Colonic mucosa (tissue), 4 donors: ENCODE data around the gene NSD1. TPM values are rescaled to one million over a fixed set of nuclear protein-coding genes. Genes with fewer than 3 reads are reported as not detected.
A peak's percentile ranks its signal among the peaks of the same experiment; 100 is the strongest.

Experiments
- DNase-seq: peaks from one replicate; pipeline ENCODE4 v3.0.0-alpha.2; 2020
- H3K27ac ChIP-seq: fragments of 200-600 bp; one replicate; pipeline ENCODE4 v1.8.0; 2021
- H3K27me3 ChIP-seq: fragments of 200-600 bp; one replicate; pipeline ENCODE4 v1.8.0; 2021
- H3K36me3 ChIP-seq: fragments of 200-600 bp; one replicate; pipeline ENCODE4 v1.8.0; 2021
- H3K4me1 ChIP-seq: fragments of 200-600 bp; one replicate; pipeline ENCODE4 v1.8.0; 2021; ENCODE audit warnings: mild to moderate bottlenecking
- H3K4me3 ChIP-seq: fragments of 200-600 bp; one replicate; pipeline ENCODE4 v1.8.0; 2021
- H3K9ac ChIP-seq, 2 donors: one replicate each; pipeline ENCODE4 v1.7.0; 2013; ENCODE audit warnings: control low read depth in 2 of 2, low read depth in 2 of 2, low read length in 2 of 2
- H3K9me3 ChIP-seq: fragments of 200-600 bp; one replicate; pipeline ENCODE4 v1.8.0; 2021
- intact Hi-C: fragments of 100-400 bp; cut with DNase I; formaldehyde crosslinking; loops from one replicate; pipeline ENCODE4 v1.14.1; 2022
- total RNA-seq, 2 donors: library from RNA; stranded (reverse); fragmentation: NEBNext Ultra II Directional in 1 of 2; extraction: Animal tissue kit (Norgen Biotek cat#: 25700) in 1 of 2; gene quantifications; one replicate each; pipeline ENCODE4 v1.2.1, GENCODE V29; 2021
- TF ChIP-seq, protein P1 (sequence below): fragments of 200-600 bp; IDR thresholded peaks from one replicate; pipeline ENCODE4 v1.8.0; 2022; ENCODE audit warnings: antibody characterized with exemption, mild to moderate bottlenecking
- donor health status: healthy.
- donor health status: DM: no; HTN: no; CAD: no.
- donor health status: DM: no; HTN: no; CAD: no.

NSD1 gene
- total RNA-seq, 2 donors from 2014 or later = 53.0 to 77.9 TPM

- no peaks in the 10 kb centered on the region for H3K4me1 ChIP-seq
- H3K9me3 ChIP-seq = no peaks in the 10 kb centered on the region
- H3K27ac ChIP-seq = no peak overlapping the region
- no peak overlapping the region for H3K4me3 ChIP-seq
- H3K27me3 ChIP-seq = no peaks in the 10 kb centered on the region
- TF ChIP-seq, protein P1, sequence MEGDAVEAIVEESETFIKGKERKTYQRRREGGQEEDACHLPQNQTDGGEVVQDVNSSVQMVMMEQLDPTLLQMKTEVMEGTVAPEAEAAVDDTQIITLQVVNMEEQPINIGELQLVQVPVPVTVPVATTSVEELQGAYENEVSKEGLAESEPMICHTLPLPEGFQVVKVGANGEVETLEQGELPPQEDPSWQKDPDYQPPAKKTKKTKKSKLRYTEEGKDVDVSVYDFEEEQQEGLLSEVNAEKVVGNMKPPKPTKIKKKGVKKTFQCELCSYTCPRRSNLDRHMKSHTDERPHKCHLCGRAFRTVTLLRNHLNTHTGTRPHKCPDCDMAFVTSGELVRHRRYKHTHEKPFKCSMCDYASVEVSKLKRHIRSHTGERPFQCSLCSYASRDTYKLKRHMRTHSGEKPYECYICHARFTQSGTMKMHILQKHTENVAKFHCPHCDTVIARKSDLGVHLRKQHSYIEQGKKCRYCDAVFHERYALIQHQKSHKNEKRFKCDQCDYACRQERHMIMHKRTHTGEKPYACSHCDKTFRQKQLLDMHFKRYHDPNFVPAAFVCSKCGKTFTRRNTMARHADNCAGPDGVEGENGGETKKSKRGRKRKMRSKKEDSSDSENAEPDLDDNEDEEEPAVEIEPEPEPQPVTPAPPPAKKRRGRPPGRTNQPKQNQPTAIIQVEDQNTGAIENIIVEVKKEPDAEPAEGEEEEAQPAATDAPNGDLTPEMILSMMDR = no peak
- no peak overlapping the region for H3K9ac ChIP-seq
- DNase-seq = no peak
- intact Hi-C loops = no loop called here
- H3K36me3 ChIP-seq = no peaks in the 10 kb centered on the region
Measured at GRCh38 chr5:177103523-177104253, 29.9 kb upstream of the NSD1 start.

GRCh38 chr5:177105691-177106476 is 27.7 kb upstream of the NSD1 start:
- no peak for DNase-seq
- Histone ChIP-seq H3K27ac (no peak overlapping the region), H3K9ac (no peak overlapping the region), H3K27me3 (no peaks in the 10 kb centered on the region), H3K36me3 (no peaks in the 10 kb centered on the region), H3K4me1 (no peaks in the 10 kb centered on the region), H3K4me3 (no peak overlapping the region), H3K9me3 (no peaks in the 10 kb centered on the region)
- intact Hi-C loops = no loop called here
- TF ChIP-seq, protein P1 = no peak

- no peak overlapping the region for H3K27ac ChIP-seq
- TF ChIP-seq, protein P1 = no peak
- H3K36me3 ChIP-seq = no peaks in the 10 kb centered on the region
- no peak overlapping the region for H3K4me3 ChIP-seq
- no peaks in the 10 kb centered on the region for H3K9me3 ChIP-seq
- H3K27me3 ChIP-seq = no peaks in the 10 kb centered on the region
- intact Hi-C loops = no loop called here
- no peak for DNase-seq
- H3K4me1 ChIP-seq = no peaks in the 10 kb centered on the region
- H3K9ac ChIP-seq = no peak overlapping the region
Measured at GRCh38 chr5:177107159-177107558, 26.4 kb upstream of the NSD1 start.

DNA sequence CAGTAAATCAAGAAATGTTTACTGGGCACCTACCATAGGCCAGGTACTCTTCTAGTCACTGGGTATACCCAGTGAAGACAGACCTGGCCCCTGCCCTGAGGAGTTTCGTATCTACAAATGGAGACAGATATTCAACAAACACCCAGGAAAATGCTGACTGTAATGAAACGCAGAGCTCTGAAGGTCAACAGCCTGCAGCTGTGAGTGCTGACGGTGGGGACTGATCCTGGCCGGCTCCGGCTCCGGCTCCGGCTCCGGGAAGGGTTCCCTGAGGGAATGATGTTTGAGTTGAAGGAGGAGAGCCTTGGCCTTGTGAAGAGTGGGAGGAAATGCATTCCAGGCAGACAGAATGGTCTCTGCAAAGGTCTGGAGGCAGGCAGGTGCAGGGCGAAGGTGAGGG is 23.8 kb upstream of the NSD1 start:
- no peak overlapping the region for H3K27ac ChIP-seq

DNA sequence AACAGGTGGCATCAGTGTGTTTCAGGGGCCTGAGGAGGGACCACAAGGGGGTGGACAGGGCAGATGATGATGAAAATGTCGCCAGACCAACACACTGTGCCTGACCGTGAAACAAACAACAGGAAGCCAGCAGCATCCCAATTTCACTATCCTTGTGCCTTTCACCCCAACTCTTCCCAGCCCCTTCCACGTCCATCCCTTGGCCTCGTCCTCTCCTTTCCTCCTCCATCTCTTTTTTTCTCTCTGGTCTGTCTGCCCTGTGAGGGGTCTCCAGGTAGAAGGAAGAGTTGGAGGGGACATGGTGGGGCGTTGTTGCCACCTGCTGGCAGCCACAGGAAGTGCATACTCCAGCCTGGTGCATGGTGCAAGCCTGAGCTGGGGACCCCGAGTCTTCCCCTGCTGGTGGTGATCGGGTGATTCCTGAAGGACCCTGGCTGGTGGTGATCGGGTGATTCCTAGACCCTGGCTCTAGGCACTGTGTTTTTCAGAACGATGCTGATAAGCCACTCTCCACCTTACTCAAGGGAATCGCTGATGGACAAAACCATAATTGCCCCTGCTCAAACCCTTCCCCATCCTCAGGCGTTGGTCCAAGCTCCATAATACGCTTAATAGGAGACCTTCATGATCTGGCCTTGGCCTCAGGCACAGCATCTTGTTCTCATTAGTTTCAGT is 21.7 kb upstream of the NSD1 start:
- intact Hi-C loops = loop anchor here (2.0 to 10.0 kb wide), 3 partner anchors 35 to 455 kb away; partner anchors contain the start of gene MXD3
- no peaks in the 10 kb centered on the region for H3K9me3 ChIP-seq
- no peak overlapping the region for H3K9ac ChIP-seq
- H3K4me1 ChIP-seq = no peaks in the 10 kb centered on the region
- no peak overlapping the region for H3K4me3 ChIP-seq
- H3K36me3 ChIP-seq = no peaks in the 10 kb centered on the region
- TF ChIP-seq, protein P1 = peak; percentile 96
- DNase-seq = peak; percentile 70
- no peak overlapping the region for H3K27ac ChIP-seq
- H3K27me3 ChIP-seq = no peaks in the 10 kb centered on the region

More for the DNA sequence above, 23.8 kb upstream of the NSD1 start:
- intact Hi-C loops = loop anchor here (2.0 to 10.0 kb wide), 3 partner anchors 33 to 453 kb away; partner anchors contain the start of gene MXD3
- no peak for DNase-seq
- H3K4me3 ChIP-seq = no peak overlapping the region
- H3K4me1 ChIP-seq = no peaks in the 10 kb centered on the region
- H3K9me3 ChIP-seq = no peaks in the 10 kb centered on the region
- no peaks in the 10 kb centered on the region for H3K36me3 ChIP-seq
- no peaks in the 10 kb centered on the region for H3K27me3 ChIP-seq
- no peak overlapping the region for H3K9ac ChIP-seq
- TF ChIP-seq, protein P1 = no peak
